HuH-7.5 (cell line): Measurements from ENCODE around the gene CHST15.

Source experiments
- DNase-seq: peaks from one replicate; pipeline ENCODE4 v3.0.0; 2011; ENCODE audit warnings: low spot score

The CHST15 gene

DNA sequence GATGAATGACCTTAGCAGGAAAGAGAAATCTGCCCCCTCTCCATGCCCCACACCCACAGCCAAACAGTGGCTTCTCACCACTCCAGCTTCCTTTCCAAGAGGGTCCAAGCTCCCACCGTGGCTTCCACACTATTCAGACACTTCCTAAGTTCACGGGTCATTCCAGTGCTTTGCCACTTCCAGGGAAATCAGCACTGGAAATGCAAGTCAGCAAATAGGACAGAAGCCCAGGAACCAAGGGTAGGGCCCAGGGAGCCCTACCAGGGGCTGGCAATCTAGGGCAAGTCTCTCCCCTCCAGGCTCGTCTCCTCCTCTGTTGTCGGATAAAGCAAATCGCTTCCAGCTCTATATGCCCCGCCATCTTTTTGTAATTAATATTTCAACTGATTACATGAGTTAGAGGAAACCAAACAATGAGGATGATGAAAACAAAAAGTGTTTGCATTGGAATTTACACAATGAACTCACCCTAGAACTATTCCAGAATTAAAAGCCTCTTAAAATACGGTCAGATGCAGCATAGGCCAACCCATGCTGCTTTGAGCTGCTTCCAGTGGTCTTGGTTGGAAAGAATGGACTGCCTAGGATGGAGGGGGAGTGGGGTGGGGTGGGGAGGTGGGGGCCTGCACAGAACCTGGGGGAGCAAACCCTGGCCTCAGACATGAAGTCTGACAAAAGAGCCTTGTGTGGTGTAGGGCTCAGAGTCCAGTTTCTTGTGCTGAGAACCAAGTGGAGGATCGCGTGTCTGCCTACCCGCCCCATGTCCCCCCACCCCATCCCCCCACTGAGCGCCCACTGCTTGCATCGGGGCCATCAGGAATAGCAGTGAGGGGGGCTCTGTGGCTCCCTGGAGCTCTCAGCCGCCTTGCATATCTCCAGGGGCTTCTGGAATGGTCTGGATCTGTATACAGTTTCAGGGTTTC is 127.2 kb downstream of the CHST15 start:
- no peak for DNase-seq

DNA sequence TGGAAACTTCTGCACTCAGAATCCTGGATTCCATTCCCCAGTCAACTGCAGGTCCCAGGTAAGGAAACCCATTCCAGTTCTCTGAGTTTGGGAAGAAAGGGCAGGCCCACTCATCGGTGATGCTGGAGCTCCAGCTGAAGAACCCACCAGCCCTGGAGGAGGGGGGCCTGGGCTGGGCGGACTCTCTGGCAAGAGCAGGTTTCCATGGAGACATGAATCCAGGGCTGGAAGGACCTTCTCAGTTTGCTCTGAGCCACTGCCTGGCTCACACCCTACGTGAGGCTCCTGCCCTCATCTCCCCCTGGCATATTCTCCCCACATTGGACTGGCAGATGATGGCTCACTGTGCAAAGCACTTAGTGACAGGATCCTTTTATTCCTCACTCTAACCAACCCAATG is 128.4 kb downstream of the CHST15 start:
- no peak for DNase-seq

DNA sequence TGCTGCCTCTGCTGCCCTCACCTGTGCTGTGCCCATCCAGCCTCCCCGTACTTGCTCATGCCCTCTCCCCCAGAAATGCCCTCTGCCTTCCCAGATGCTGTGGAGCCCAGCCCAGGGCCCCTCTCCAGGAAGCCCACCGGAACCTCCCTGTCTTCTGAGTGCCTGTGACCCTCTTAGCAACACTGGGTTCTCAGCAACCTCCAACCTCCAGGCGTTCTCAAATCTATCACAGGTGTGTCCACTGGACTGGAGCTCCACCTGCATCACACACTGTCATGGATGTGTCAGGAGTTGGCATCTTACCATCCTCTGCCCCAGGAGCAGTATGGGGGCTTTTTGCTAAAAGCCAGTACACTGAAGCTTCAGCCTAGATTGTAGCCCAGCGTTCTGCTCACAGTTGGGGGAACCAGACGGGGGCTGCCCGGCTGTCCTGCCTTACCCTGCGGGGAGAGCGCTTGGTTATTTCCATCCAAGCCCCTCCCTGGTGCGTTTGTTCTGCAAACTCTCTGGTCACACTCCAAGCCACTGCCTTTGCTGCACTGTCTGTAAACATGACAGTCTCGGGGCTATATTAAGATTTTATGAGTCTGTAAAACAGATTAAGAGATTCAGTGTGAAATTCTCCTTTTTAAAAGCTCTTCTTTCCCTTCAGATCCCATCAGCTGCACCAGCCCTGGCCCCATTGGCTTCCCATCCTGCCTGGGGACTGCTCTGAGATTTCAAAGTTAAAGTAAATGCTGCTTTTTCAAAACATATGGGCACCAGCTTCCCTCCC is 130.5 kb downstream of the CHST15 start:
- DNase-seq: no peak

DNA sequence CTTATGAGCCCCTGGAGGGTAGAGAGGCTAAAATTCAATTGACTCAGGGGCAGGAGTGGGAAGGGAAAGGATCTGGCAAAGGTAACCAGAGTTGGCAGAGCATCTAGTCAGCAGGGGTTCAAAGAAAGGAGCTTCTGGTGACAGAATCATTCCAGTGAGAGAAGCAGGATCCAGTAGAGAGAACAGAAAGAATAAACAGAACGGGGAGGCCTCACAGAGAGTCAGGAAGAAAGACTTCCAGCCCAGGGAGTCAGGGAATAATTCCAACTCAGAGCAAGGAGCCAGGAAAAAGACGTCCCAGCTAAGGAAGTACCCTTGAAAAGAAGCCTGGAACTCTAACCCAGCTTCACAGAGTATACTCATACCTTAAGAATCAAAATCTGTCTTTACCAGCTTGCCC is 135.2 kb downstream of the CHST15 start:
- DNase-seq: no peak
